Astrocyte of the spinal cord (primary cell): ENCODE measurements around the gene SEZ6.
A peak's percentile ranks its signal among the peaks of the same experiment; 100 is the strongest.

Experiments
- DNase-seq: peaks from one replicate; pipeline ENCODE4 v3.0.0; 2011; ENCODE audit warnings: low read depth, low spot score
- H3K4me3 ChIP-seq: 2 replicates; pipeline ENCODE4 v1.5.1; 2011; ENCODE audit warnings: low read depth, mild to moderate bottlenecking, low read length, moderate library complexity
- in situ Hi-C: cut with HindIII; loops from 2 replicates; pipeline ENCODE4 v1.10.0; 2017; ENCODE audit warnings: low sequenced_read_pairs
- TF ChIP-seq, protein P1 (sequence below): IDR thresholded peaks from 2 replicates; pipeline ENCODE4 v1.5.1; 2012; ENCODE audit warnings: low read depth, mild to moderate bottlenecking, low read length, inconsistent platforms

Gene SEZ6

GRCh38 chr17:28929787-28930186 lies 76.0 kb downstream of the SEZ6 start:
- DNase-seq, result no peak
- TF ChIP-seq, protein P1, sequence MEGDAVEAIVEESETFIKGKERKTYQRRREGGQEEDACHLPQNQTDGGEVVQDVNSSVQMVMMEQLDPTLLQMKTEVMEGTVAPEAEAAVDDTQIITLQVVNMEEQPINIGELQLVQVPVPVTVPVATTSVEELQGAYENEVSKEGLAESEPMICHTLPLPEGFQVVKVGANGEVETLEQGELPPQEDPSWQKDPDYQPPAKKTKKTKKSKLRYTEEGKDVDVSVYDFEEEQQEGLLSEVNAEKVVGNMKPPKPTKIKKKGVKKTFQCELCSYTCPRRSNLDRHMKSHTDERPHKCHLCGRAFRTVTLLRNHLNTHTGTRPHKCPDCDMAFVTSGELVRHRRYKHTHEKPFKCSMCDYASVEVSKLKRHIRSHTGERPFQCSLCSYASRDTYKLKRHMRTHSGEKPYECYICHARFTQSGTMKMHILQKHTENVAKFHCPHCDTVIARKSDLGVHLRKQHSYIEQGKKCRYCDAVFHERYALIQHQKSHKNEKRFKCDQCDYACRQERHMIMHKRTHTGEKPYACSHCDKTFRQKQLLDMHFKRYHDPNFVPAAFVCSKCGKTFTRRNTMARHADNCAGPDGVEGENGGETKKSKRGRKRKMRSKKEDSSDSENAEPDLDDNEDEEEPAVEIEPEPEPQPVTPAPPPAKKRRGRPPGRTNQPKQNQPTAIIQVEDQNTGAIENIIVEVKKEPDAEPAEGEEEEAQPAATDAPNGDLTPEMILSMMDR, result no peak
- in situ Hi-C loops, result no loop called here
- no peak overlapping the region for H3K4me3 ChIP-seq

DNA sequence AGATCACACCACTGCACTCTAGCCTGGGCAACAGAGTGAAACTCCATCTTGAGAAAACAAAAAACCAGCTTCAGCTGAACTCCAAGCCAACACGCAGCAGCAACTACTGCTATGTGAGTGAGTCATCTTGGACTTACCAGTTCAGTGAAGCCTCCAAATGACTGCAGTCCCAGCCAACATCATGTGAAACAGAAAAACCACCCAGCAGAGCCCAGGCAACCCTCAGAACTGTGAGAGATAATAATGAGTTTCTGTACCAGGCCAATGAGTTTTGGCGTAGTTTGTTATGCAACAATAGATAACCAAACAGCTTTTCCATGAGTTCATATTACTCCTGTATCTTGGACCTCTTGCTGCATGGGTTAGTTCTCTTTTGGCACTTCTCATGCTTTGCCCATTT lies 77.8 kb downstream of the SEZ6 start:
- peak; percentile 32 for DNase-seq
- no peak overlapping the region for H3K4me3 ChIP-seq
- in situ Hi-C loops, result no loop called here
- TF ChIP-seq, protein P1, result no peak

- TF ChIP-seq, protein P1, result no peak
- in situ Hi-C loops, result no loop called here
- no peak overlapping the region for H3K4me3 ChIP-seq
- DNase-seq, result no peak
Observed at GRCh38 chr17:28926786-28927185, 79.0 kb downstream of the SEZ6 start.

- DNase-seq, result no peak
- TF ChIP-seq, protein P1, result no peak
- no peak overlapping the region for H3K4me3 ChIP-seq
- in situ Hi-C loops, result no loop called here
Observed at GRCh38 chr17:28926366-28926765, 79.5 kb downstream of the SEZ6 start.

DNA sequence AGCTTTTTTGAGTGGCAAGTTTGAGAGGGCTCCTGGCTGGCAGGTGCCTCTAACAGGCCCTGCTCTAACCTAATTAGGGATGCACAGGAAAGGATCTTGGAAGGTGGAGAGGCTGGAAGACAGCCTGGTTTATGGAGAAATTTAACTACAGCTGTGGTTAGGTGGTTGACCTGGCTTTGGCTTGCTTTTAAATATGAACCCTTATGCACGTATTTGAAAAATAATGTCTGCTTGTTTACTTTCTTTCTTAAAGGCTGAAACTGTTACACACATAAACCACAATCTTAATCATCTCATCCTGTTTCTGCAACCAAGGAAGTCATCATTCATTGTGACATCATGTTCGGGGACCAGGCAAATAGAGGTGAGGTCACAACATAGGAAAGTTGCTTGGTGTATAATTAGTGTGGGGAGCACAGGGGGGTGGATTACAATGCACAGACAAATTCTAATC lies 79.9 kb downstream of the SEZ6 start:
- H3K4me3 ChIP-seq, result no peak overlapping the region
- peak; percentile 83 for DNase-seq
- in situ Hi-C loops, result no loop called here
- TF ChIP-seq, protein P1, result no peak

DNA sequence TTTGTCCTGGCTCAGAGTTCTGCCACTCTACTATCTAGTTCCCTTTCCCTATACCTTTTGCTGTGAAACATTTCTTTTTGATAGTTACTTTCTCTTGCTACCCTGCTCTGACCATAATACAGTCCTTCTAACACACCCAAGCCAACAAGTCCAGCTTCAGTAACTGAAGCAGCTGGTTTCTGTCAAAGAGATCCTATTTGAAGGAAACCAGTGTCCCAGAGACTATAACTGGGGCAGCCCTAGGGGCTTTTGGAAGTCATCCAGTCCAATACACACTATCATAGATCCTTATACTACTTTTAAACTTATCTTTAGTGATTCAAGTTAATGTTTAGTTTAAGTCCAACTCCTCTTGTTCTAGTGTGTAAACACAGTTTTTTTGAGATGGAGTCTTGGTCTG lies 85.6 kb downstream of the SEZ6 start:
- TF ChIP-seq, protein P1, result no peak
- DNase-seq, result no peak
- no peak overlapping the region for H3K4me3 ChIP-seq
- in situ Hi-C loops, result no loop called here

DNA sequence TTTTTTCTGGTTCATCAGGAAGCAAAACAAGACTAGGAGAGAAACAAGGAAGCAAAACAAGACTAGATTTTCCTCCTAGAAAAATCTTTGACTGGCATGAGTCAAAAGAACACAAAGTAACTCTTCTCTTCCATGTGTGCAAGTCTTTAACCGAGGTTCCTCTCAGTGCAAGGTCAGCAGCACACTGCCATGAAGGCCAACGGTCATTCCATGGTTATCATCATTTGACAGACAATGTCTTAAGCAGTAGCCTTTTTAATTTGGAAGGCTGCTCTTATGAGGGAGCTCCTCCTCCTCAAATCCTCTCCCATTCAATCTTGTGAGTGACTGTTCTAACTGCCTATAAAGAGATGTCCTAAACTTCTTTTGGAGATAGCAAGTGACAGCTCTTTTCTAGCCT lies 87.5 kb downstream of the SEZ6 start:
- in situ Hi-C loops, result no loop called here
- DNase-seq, result no peak
- TF ChIP-seq, protein P1, result no peak
- H3K4me3 ChIP-seq, result no peak overlapping the region
